HG02642 (cell line): ENCODE data around the gene LAMA3.

ENCODE experiments used
- ATAC-seq: cut with Tn5 transposase; IDR thresholded peaks from one replicate; pipeline ENCODE4 v1.9.1; 2021; ENCODE audit warnings: mild to moderate bottlenecking; ENCODE audit not compliant: unreplicated experiment, poor library complexity

Gene LAMA3

GRCh38 chr18:23842305-23842704 is 153.1 kb downstream of the LAMA3 start:
- ATAC-seq: no peak

DNA sequence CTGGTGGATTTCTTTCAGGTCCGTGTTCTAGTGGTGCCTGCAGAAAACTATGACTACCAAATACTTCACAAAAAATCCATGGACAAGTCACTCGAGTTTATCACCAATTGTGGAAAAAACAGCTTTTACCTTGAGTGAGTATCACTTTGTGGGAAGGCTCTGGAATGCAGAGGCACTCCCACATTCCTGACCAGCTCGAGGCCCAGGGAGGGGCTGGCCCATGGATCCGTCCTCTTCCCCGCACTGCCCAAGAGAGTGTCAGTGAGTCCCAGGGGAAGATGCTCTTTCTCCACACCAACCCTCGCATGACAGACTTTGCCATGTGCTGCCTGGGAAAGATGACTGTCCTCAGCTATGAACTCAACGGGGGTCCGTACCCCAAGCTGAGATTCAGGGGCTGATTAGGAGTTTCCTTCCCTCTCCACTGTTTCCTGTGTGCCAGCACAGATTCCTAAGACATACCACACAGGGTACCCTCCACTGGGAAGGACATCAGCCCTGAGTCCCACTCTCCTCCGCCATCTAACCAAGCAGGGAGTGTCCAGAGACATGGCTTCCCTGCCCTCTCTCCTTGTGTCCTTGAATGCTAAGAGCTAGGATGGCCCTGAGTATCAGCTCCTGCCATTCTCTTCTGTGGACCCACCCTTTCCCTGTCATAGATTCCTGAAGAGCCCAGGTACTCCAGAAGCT is 155.9 kb downstream of the LAMA3 start:
- ATAC-seq: no peak

- ATAC-seq: no peak
These were observed 156.9 kb downstream of the LAMA3 start for GRCh38 chr18:23845988-23846630.

- ATAC-seq: no peak
These were observed 158.2 kb downstream of the LAMA3 start for GRCh38 chr18:23847321-23847986.

- ATAC-seq: no peak
These were observed 159.9 kb downstream of the LAMA3 start for GRCh38 chr18:23849141-23849540.

GRCh38 chr18:23850215-23850614 is 161.0 kb downstream of the LAMA3 start:
- no peak for ATAC-seq

DNA sequence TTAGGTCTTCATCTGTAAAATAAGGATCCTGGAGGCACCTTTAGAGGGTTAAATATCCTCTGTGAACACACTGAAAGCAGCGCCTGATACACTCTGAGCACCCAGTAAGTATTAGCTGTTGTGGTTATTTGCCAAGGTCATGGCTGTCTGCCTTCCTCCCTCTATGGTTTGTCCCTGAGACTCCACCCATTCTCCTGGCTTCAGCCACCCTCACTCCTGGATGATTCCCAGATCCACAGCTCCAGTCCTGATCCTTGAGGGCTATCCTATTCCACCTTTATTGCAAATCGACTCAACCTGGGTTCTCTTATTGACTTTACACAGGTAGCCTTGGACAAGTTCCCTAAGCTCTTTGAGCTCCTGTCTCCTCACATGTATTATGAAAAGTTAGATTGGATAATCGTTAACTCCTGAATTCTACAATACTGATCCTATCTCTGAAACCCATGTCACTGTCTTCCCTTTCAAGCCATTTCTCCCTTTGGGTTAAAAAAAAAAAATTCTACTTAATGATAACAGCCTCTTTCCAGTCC is 162.3 kb downstream of the LAMA3 start:
- no peak for ATAC-seq

DNA sequence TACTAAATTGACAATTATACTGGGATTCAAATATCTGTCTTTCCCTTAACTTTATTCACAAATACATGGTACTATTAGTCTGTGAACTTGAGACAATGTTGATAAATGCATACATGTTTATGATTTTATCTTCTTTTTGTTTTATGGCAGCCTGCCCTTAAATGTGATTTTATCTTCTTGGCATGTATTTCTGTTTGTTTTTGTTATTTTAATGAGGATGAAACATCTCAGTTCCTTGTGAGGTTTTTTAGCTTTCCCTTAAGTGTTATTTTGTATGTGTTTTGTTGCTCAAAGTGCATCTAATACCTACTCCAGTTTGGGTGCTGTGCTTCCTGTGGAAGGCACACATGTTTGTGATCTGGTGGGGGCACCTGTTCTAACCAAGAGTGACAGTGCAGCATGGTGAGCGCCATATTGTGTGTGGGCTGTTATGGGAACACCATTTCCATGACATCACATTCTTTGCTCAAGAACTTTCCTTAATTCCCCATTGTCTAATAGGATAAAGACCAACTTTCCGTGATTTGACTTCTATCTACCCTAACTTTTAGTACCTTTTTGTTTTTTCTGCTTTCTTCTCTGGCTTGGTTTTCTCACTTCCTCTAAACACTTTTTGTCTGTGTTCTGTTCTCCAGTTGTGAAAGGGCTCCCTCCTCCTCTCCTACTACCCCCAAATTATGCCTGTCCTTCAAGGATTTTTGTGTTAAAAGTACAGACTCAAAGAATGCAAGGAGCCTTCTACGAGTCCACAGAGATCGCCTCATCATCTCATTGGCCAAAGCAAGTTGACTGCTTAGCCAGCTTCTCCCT is 163.2 kb downstream of the LAMA3 start:
- no peak for ATAC-seq

DNA sequence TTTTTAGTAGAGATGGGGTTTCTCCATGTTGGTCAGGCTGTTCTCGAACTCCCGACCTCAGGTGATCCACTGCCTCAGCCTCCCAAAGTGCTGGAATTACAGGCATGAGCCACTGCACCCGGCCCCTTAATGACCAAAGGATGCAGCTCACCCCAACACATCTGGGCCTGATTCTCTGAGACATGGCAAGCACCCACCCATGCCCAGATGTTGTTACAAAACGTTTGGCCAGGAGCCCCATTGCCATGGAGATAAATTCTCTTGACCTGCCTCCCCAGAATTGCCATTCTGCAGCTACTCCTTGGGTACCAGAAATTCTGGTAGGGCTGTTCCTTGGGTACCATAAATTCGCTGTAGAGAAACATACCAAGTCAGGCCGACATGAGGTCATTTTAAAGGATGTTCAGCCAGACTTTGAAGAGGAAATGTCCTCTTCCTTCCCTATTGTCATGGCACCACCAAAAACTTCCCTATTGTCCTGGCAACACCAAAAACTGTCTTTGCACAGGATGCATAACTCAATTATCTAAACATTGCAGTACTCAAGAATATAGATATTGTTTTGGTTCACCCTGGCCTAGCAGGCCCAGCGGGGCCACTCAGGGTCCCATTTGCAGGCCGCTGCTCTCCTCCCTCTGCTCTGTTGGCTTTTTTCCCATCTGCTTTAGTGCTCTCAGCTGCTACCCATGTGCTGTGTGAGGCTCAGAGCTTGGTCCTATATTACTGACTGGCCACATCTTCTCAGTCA is 164.4 kb downstream of the LAMA3 start:
- ATAC-seq: no peak

DNA sequence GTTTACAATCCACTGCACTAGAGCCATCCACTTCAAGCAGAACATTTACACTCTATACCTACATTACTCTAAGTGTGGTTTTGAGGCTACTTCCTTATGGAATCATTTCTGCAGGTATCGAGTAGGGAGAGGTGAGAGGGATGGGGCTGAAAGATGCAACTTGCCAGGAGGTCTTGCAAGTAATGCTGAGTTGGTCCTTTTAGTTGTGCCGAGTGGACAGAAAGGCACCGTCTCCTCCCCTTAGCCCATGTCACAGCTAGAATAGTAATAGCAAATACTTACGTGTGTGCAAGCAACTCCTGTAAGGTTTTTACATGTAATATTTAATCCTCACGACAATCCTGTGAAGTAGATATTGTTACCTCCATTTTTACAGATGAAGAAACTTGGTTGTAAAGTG is 166.5 kb downstream of the LAMA3 start:
- no peak for ATAC-seq

GRCh38 chr18:23856466-23857163 is 167.4 kb downstream of the LAMA3 start:
- no peak for ATAC-seq

DNA sequence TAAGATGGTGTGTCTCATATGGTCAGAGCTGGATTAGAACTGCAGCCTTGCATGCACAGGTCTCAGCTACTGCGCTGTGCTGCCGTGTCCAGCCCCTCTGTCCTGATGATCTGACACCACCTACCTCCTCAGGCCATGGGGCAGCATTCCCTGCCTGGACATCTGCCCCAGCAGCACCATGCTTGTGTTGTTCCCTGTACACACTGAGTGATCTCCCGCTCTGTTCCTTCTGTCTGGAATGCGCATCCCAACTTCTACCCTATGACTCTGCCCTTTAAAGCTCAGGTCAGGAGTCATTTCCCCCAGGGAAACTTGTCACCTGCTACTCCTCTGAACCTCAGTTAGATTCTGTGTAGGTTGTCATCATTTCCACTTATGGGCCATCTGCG is 167.9 kb downstream of the LAMA3 start:
- ATAC-seq: no peak

DNA sequence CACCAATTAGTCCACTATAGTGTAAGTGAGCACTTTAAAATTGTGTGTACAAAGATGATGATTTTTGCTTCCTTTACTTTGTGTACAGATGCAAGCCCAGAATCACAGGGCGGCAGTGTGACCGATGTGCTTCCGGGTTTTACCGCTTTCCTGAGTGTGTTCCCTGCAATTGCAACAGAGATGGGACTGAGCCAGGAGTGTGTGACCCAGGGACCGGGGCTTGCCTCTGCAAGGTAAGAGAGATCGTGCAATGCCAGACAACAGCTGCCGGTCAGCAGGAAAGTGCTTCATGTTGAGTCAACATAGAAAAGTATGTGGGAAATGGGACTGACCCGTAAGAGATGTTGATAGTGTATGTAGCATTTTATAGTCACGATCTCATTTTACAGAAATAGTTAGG is 168.5 kb downstream of the LAMA3 start:
- no peak for ATAC-seq

GRCh38 chr18:23859466-23860336 is 170.4 kb downstream of the LAMA3 start:
- ATAC-seq: no peak

- no peak for ATAC-seq
These were observed 172.1 kb downstream of the LAMA3 start for GRCh38 chr18:23861326-23861725.

GRCh38 chr18:23861805-23862470 is 172.7 kb downstream of the LAMA3 start:
- no peak for ATAC-seq

DNA sequence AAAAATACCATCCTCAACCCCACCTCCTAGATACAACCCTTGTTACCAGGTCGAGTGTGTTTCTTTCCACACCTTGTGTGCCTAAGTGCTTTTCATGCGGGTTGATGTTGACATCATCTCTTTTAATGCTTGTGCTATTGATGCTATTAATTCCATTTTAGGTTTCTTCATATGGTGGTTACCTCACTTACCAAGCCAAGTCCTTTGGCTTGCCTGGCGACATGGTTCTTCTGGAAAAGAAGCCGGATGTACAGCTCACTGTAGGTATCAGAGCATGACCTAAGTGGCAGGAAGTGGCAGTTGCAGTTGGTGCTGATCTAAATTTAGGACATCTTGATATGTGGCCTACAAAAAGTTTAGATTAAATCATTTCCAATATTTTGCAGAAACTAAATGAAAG is 175.4 kb downstream of the LAMA3 start:
- ATAC-seq: no peak

GRCh38 chr18:23867006-23867405 is 177.8 kb downstream of the LAMA3 start:
- ATAC-seq: no peak
